ENCODE measurements around the gene TTC3.

Gene TTC3

DNA sequence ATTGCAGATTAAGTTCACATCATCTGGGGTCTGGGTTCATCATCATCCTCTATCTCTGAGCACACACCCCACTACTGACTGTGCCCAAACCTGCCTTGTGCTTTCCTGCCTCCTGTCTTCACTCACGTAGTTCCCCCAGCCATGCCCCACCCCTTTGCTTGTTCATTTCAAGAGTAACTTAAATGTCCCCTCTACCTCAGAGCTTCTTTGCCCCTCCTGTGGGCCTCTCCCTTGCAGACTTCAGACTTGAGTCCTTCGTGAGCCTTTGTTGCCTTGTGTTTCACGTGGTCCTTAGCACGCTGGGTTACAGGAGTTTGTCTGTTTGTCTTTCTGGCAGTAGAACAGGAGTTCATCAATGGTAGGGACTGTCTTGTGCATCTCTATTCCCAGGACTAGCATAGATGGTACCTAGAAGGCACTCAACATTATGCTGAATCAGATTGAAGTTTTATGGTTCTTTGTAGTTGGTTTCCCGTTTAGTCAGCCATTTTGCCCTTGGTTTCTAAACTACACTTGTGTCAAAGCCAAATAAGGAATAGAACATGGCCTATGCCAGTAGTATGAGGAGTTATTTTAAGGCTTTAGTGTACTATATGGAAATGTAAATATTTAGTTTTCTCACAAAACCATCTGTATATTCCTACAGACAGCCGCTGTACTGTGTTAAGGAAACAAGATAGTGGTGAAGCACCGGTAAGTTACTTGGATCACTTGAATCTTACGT, 86.2 kb downstream of the TTC3 start:
- DNase-seq (ENCODE audit: low read depth) = no peak
- H3K4me3 ChIP-seq (ENCODE audit: low read length) = no peak overlapping the region
- TF ChIP-seq, protein P1, sequence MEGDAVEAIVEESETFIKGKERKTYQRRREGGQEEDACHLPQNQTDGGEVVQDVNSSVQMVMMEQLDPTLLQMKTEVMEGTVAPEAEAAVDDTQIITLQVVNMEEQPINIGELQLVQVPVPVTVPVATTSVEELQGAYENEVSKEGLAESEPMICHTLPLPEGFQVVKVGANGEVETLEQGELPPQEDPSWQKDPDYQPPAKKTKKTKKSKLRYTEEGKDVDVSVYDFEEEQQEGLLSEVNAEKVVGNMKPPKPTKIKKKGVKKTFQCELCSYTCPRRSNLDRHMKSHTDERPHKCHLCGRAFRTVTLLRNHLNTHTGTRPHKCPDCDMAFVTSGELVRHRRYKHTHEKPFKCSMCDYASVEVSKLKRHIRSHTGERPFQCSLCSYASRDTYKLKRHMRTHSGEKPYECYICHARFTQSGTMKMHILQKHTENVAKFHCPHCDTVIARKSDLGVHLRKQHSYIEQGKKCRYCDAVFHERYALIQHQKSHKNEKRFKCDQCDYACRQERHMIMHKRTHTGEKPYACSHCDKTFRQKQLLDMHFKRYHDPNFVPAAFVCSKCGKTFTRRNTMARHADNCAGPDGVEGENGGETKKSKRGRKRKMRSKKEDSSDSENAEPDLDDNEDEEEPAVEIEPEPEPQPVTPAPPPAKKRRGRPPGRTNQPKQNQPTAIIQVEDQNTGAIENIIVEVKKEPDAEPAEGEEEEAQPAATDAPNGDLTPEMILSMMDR (IDR thresholded peaks at IDR 0.05; ENCODE audit: insufficient read depth, low read depth, low read length, missing control alignments) = no peak

DNA sequence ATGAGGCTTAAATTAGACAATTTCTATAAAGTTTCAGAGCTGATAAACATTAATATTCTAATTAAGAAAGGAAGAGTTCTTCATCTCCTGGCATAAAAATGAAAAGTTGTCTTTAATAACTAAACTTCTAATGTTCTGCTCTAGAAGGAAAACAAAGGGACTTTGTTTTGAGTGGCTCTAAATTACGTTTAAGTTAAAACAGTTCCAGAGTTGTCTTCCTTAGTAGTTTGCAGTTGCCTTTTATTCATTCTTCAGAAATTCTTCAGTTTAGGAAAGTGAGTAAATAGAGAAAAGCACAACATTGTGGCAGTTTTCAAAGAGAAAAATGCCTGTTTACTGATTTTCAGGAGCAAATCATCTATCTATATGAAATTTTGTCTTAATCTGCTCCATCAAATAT, 86.9 kb downstream of the TTC3 start:
- no peak for DNase-seq (ENCODE audit: low read depth)
- TF ChIP-seq, protein P1 (IDR thresholded peaks at IDR 0.05; ENCODE audit: insufficient read depth, low read depth, low read length, missing control alignments) = no peak
- H3K4me3 ChIP-seq (ENCODE audit: low read length) = no peak overlapping the region

DNA sequence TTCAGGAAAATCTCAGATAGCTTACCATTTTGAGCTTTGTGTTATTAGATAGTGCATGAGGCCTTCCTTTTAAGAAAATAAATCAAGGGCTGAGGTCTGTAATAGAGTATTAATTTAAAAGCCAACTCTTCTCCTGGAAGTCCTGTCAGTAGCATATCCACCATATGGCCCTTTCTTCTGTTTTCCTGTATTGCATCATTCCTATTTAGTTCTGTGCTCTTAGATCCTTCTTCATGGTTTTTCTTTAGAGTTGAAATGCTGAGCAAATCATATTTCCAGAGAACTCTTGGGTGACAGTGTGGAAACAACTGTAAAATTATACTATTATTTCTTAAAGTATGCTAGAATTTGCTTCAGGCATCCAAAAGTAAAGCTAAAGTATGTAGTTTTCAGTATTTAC, 91.7 kb downstream of the TTC3 start:
- TF ChIP-seq, protein P1 (IDR thresholded peaks at IDR 0.05; ENCODE audit: insufficient read depth, low read depth, low read length, missing control alignments) = no peak
- DNase-seq (ENCODE audit: low read depth) = no peak
- no peak overlapping the region for H3K4me3 ChIP-seq (ENCODE audit: low read length)

DNA sequence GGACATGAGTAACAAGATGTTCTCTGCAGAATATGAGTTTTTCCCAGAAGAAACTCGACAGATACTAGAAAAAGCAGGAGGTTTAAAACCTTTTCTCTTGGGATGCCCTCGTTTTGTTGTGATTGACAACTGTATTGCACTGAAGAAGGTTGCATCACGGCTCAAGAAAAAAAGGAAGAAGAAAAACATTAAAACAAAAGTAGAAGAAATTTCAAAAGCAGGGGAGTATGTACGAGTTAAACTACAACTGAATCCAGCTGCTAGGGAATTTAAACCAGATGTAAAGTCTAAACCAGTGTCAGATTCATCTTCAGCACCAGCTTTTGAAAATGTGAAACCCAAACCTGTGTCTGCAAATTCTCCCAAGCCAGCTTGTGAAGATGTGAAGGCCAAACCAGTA, 92.5 kb downstream of the TTC3 start:
- no peak overlapping the region for H3K4me3 ChIP-seq (ENCODE audit: low read length)

DNA sequence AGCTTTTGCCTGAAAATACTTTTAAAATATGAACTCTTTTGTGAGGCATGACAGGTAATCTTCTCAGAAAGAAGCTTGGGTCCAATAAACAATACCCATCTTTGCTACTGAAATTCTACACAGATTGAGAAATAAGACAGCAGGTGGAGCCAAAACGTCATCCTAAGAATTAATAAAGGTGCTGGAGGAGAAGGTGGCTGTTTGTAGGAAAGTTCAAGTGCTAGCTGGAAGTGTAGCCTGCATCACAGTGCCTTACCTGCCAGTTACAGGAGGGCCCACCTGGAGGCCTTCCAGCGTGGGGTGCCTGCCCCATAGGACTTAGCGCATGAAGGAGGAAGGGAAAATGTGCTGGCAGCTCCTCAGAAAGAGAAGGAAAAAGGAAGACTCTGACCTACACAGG, 93.7 kb downstream of the TTC3 start:
- TF ChIP-seq, protein P1 (IDR thresholded peaks at IDR 0.05; ENCODE audit: insufficient read depth, low read depth, low read length, missing control alignments) = peak; percentile 39

More for the DNA sequence above, 92.5 kb downstream of the TTC3 start:
- TF ChIP-seq, protein P1 (IDR thresholded peaks at IDR 0.05; ENCODE audit: insufficient read depth, low read depth, low read length, missing control alignments) = no peak
- DNase-seq (ENCODE audit: low read depth) = no peak

DNA sequence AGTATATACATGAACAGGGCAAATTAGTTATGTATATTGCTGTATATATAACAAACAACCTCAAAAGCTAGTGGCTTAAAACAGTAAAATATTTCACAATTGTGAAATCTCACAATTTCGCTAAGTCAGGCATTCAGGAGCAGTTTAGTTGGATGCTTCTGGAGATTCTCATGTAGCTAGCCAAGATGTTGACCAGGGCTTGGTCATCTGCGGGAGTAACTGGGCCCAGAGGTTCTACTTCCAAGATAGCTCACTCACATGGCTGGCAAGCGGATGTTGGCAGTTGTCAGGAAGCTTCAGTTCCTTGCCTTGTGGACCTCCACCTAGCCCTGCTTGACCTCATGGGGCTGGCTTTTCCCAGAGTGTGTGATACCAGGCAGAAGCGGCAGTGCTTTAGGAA, 95.6 kb downstream of the TTC3 start:
- no peak for DNase-seq (ENCODE audit: low read depth)
- TF ChIP-seq, protein P1 (IDR thresholded peaks at IDR 0.05; ENCODE audit: insufficient read depth, low read depth, low read length, missing control alignments) = no peak
- no peak overlapping the region for H3K4me3 ChIP-seq (ENCODE audit: low read length)

More for the DNA sequence above, 93.7 kb downstream of the TTC3 start:
- DNase-seq (ENCODE audit: low read depth) = peak; percentile 36
- no peak overlapping the region for H3K4me3 ChIP-seq (ENCODE audit: low read length)

DNA sequence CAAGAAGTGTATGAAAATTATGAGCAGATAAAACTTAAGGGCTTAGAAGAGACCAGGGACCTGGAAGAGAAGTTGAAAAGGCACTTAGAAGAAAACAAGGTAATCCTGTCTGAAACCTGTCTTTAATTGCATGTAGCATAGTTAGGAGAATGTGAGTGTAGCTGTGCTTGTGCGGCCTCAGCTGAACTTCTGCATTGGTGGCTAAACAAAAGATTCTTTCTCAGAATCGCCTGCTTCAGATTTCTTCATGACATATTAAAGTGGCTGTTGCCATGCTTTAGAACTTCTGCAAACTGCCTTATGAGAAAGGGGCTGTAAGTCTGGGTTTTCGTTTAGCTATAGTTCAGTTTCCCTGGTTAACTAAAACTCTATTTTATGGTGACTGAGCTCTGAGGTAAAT, 99.6 kb downstream of the TTC3 start:
- no peak for DNase-seq (ENCODE audit: low read depth)
- TF ChIP-seq, protein P1 (IDR thresholded peaks at IDR 0.05; ENCODE audit: insufficient read depth, low read depth, low read length, missing control alignments) = no peak
- no peak overlapping the region for H3K4me3 ChIP-seq (ENCODE audit: low read length)

Measured in epithelial cell of esophagus (primary cell).